Muscle of back (tissue), 11 donors: ENCODE results near the gene NSG2. TPM values are rescaled to one million over a fixed set of nuclear protein-coding genes. Genes with fewer than 3 reads are reported as not detected.
"Not testable (repeated sequence)": the region's sequence is repeated elsewhere in the genome, so short reads cannot be mapped to it uniquely, and the experiment has no call there.

Source experiments
- DNase-seq, 3 donors: peaks; one replicate each; pipeline versions ENCODE4 v3.0.0 to v3.0.0-alpha.2; 2013
- polyA plus RNA-seq, 10 donors: library from polyadenylated mRNA; unstranded; fragments of 120-200 nt; gene quantifications; one replicate each; pipeline ENCODE4 v1.2.1, GENCODE V29; 2013; ENCODE audit not compliant: insufficient read length in 10 of 10

Gene NSG2
- polyA plus RNA-seq, 10 donors, result 0.13 to 1.5 (median 0.24) TPM

GRCh38 chr5:174100490-174100889 lies 55.0 kb downstream of the NSG2 start:
- DNase-seq, result no peak

GRCh38 chr5:174101195-174101730 lies 55.8 kb downstream of the NSG2 start:
- DNase-seq, result no peak

DNA sequence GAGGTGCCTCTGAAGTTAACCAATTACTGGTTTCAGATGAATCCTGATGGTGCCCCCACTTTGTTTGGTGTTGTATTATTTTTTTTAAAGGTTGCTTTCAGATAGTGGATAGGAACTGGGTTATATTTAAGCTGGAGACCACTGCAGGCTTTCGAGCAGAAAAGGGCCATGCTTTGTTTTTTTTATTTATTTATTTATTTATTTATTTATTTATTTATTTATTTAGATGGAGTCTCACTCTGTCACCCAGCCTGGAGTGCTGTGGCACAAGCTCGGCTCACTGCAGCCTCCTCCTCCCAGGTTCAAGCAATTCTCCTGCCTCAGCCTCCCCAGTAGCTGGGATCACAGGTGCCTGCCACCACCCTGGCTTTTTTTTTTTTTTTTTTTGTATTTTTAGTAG lies 57.1 kb downstream of the NSG2 start:
- DNase-seq, result not testable (repeated sequence)

- no peak for DNase-seq
These were observed 61.6 kb downstream of the NSG2 start for GRCh38 chr5:174106997-174107655.

DNA sequence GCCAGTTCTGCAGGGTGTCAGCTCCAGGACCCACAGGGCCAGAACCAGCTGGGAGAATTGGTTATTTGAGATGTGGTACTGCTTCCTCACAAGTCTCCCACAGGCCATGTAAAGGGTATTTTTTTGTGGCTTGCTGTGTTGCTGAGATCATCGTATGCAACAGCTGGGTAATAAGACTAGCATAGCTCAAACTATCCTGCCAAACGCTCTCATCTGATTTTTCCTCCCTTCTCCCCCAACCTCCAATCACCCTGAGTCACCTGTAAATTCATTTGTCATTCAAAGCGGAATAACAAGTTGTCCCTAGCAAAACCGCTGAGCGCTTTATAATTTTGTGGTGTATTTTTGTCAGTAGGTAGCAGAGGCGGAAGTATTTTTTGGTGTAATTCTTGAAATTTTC lies 63.2 kb downstream of the NSG2 start:
- DNase-seq, result no peak

- no peak for DNase-seq
These were observed 64.3 kb downstream of the NSG2 start for GRCh38 chr5:174109698-174110260.

- no peak for DNase-seq
These were observed 64.8 kb downstream of the NSG2 start for GRCh38 chr5:174110310-174110709.

DNA sequence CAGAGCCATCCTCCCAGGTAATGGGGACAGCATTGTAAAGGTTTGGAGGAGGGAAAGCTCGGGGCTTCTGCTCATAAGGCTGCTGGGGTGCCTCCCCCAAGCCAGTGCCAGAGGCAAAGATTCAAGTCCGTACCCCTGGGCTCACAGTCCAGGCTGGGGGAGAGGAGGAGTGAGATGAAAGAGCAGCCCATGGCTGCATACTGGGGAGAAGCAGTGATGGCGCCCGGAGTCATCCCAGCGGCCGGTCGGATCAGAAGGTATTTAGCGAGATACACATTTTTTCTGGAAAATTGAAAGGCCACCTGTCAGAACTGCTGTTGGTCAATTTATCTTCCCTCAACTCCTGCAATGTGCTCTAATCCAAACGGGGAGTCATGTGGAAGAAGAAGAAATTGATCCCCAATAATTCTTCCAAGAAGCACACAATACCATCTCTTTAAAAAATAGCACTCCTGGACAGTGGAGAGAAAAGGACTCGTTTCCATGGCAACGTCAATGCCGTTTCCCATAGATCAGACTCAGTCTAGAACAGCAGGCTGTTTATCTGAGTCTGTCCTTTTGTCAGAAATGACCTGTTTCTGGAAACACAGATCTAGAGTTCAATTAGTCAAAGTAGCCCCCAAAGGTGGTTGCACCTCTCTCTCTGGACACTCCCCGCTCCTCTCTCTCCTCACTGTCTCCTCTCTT lies 65.9 kb downstream of the NSG2 start:
- no peak for DNase-seq

GRCh38 chr5:174115226-174115625 lies 69.7 kb downstream of the NSG2 start:
- DNase-seq, result no peak

DNA sequence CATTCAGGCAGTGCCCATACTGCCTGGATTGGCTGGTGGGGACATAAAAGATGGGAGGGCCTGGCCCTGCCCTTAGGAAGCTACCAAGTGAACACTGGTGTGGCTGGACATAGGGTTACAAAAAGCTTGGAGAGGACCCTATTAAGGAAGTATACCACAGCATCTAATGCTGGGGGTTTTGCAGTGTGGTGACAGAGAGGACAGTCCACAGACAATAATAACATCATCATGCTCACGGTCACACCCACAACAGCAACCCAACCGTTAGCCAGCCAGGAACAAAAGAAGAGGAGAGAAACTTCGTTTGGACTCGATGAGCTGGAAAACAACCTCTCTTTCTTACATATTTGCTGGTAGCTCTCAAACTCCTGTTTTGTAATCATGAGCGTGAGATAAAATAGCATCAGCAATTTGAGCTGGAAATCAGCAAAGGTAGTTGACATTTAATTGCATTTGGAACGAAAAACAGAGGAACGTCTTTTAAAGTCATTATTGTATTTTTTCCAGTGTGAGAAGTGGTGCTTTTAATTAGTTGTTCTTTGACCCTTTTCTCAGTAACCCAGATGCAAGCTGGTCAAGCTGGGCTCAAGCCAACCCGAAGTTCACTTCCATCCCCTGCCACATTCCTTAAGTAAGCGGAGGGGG lies 73.4 kb downstream of the NSG2 start:
- no peak for DNase-seq

DNA sequence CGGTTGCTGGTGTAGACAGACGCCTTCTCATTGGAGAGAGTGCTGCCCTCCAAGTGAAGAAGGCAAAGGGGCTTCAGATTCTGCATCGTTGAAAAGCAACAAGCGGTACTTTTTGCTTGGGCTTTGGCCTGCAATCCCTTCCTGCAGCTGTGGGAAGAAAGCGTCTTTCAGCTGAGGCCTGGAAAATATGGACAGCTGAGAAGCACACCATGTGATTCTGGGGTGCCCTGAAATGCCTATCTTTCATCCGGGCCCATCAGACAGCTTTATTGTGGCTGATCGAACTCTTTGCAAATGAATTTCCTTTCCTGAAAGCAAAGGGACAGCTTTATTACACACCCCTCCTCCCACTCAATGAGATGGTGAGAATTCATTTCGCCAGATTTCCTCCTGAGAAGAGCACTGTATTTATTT lies 74.0 kb downstream of the NSG2 start:
- DNase-seq, result peak in 1 of 3 donors; percentile 32

GRCh38 chr5:174120401-174121005 lies 75.0 kb downstream of the NSG2 start:
- peak; percentile 10 to 64 (median 15) for DNase-seq

DNA sequence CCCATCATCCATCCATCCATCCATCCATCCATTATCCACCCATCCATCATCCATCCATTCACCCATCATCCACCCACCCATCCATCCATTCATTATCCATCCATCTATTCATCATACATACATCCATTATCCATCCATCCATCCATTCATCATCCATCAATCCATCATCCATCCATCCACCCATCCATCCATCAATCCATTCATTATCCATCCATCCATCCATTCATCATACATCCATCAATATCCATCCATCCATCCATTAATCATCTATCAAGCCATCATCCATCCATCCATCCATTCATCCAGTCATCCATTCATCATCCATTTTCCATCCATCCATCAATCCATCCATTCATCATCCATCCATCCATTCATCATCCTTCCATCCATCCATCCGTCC lies 89.0 kb downstream of the NSG2 start:
- DNase-seq, result no peak

GRCh38 chr5:174139623-174140022 lies 94.1 kb downstream of the NSG2 start:
- DNase-seq, result no peak

GRCh38 chr5:174140452-174141020 lies 95.0 kb downstream of the NSG2 start:
- DNase-seq, result no peak

- DNase-seq, result no peak
These were observed 95.9 kb downstream of the NSG2 start for GRCh38 chr5:174141398-174141797.

DNA sequence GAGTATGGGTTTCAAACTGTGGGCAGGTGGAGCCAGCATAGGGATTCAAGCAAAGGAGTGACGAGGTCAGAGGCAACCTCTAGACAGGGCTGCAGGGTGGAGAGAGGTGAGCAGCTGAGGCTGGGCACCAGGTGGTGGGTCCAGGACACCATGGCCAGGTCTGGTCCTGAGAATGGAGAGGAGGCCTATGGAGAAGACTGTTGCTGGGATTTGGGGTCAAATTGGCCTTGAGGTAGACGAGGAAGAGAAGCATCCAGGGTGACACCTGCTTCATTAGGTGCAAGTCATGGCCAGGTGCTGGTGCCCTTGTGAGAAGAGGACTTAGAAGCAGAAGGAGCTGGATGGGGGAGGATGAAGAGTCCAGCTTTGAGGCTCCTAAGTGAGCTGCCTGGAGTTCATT lies 99.6 kb downstream of the NSG2 start:
- DNase-seq, result no peak

GRCh38 chr5:174145821-174146220 lies 100.3 kb downstream of the NSG2 start:
- DNase-seq, result no peak

GRCh38 chr5:174146556-174146955 lies 101.0 kb downstream of the NSG2 start:
- DNase-seq, result no peak

GRCh38 chr5:174147012-174147411 lies 101.5 kb downstream of the NSG2 start:
- not testable (repeated sequence) for DNase-seq

GRCh38 chr5:174147551-174147950 lies 102.0 kb downstream of the NSG2 start:
- DNase-seq, result no peak

GRCh38 chr5:174148721-174149120 lies 103.2 kb downstream of the NSG2 start:
- peak in 2 of 3 donors; percentile 10 to 15 for DNase-seq
